ENCODE data around the gene SMARCE1. TPM values are rescaled to one million over a fixed set of nuclear protein-coding genes. Genes with fewer than 3 reads are reported as not detected.
A peak's percentile ranks its signal among the peaks of the same experiment; 100 is the strongest.
"Not testable (repeated sequence)": the region's sequence is repeated elsewhere in the genome, so short reads cannot be mapped to it uniquely, and the experiment has no call there.

The SMARCE1 gene
- total RNA-seq, 1 experiment from 2014 or later: 138 TPM

GRCh38 chr17:40611840-40612474 lies 35.7 kb downstream of the SMARCE1 start:
- no peak for DNase-seq (ENCODE audit: low read depth)

GRCh38 chr17:40610359-40610758 lies 37.3 kb downstream of the SMARCE1 start:
- no peak for DNase-seq (ENCODE audit: low read depth)

- DNase-seq (ENCODE audit: low read depth): no peak
Measured at GRCh38 chr17:40608061-40608581, 39.5 kb downstream of the SMARCE1 start.

- DNase-seq (ENCODE audit: low read depth): no peak
Measured at GRCh38 chr17:40607641-40608040, 40.0 kb downstream of the SMARCE1 start.

- DNase-seq (ENCODE audit: low read depth): no peak
Measured at GRCh38 chr17:40606548-40607353, 40.9 kb downstream of the SMARCE1 start.

GRCh38 chr17:40605306-40605705 lies 42.3 kb downstream of the SMARCE1 start:
- DNase-seq (ENCODE audit: low read depth): no peak

- DNase-seq (ENCODE audit: low read depth): no peak
Measured at GRCh38 chr17:40604327-40605080, 43.1 kb downstream of the SMARCE1 start.

GRCh38 chr17:40602445-40603443 lies 44.9 kb downstream of the SMARCE1 start:
- DNase-seq (ENCODE audit: low read depth): no peak

- DNase-seq (ENCODE audit: low read depth): no peak
Measured at GRCh38 chr17:40600486-40601046, 47.1 kb downstream of the SMARCE1 start.

- DNase-seq (ENCODE audit: low read depth): no peak
Measured at GRCh38 chr17:40599468-40599763, 48.2 kb downstream of the SMARCE1 start.

- peak; percentile 72 for DNase-seq (ENCODE audit: low read depth)
Measured at GRCh38 chr17:40598619-40599467, 48.8 kb downstream of the SMARCE1 start.

- DNase-seq (ENCODE audit: low read depth): no peak
Measured at GRCh38 chr17:40598301-40598618, 49.4 kb downstream of the SMARCE1 start.

- no peak for DNase-seq (ENCODE audit: low read depth)
Measured at GRCh38 chr17:40597556-40598300, 49.9 kb downstream of the SMARCE1 start.

GRCh38 chr17:40597156-40597555 lies 50.5 kb downstream of the SMARCE1 start:
- no peak for DNase-seq (ENCODE audit: low read depth)

- peak; percentile 46 for DNase-seq (ENCODE audit: low read depth)
Measured at GRCh38 chr17:40596261-40596919, 51.2 kb downstream of the SMARCE1 start.

- no peak for DNase-seq (ENCODE audit: low read depth)
Measured at GRCh38 chr17:40590742-40591141, 56.9 kb downstream of the SMARCE1 start.

GRCh38 chr17:40588552-40588951 lies 59.1 kb downstream of the SMARCE1 start:
- no peak for DNase-seq (ENCODE audit: low read depth)

GRCh38 chr17:40586264-40586663 lies 61.4 kb downstream of the SMARCE1 start:
- not testable (repeated sequence) for DNase-seq (ENCODE audit: low read depth)

- DNase-seq (ENCODE audit: low read depth): not testable (repeated sequence)
Measured at GRCh38 chr17:40584950-40585349, 62.7 kb downstream of the SMARCE1 start.
